MM.1S (cell line): Measurements from ENCODE around the gene CCDC77.
A peak's percentile ranks its signal among the peaks of the same experiment; 100 is the strongest.

Experiments used
- DNase-seq: peaks from one replicate; pipeline ENCODE4 v3.0.0-alpha.2; 2015
- H2AFZ ChIP-seq: fragments of 300-600 bp; sonication (generic); 2 replicates; pipeline ENCODE4 v1.6.0; 2016; ENCODE audit warnings: antibody characterized with exemption, low read length
- H3F3A ChIP-seq: fragments of 300-600 bp; sonication (generic); 2 replicates; pipeline ENCODE4 v1.6.1; 2016; ENCODE audit warnings: mild to moderate bottlenecking, antibody characterized with exemption, low read length, moderate library complexity, mixed read lengths; ENCODE audit not compliant: insufficient read depth
- H3K27ac ChIP-seq: fragments of 300-600 bp; sonication (generic); 2 replicates; pipeline ENCODE4 v1.5.1; 2016; ENCODE audit warnings: mild to moderate bottlenecking, low read length
- H3K27me3 ChIP-seq: fragments of 300-600 bp; sonication (generic); replicated peaks from 2 replicates; pipeline ENCODE4 v1.6.0; 2016; ENCODE audit warnings: low read length; ENCODE audit not compliant: insufficient read depth
- H3K36me3 ChIP-seq: fragments of 300-600 bp; sonication (generic); replicated peaks from 2 replicates; pipeline ENCODE4 v1.6.1; 2016; ENCODE audit warnings: mild to moderate bottlenecking, low read length, mixed read lengths; ENCODE audit not compliant: insufficient read depth
- H3K4me1 ChIP-seq: fragments of 300-600 bp; sonication (generic); 2 replicates; pipeline ENCODE4 v1.6.1; 2016; ENCODE audit warnings: low read length, mixed read lengths
- H3K4me2 ChIP-seq: fragments of 300-600 bp; sonication (generic); 2 replicates; pipeline ENCODE4 v1.6.0; 2016; ENCODE audit warnings: low read depth, low read length
- H3K4me3 ChIP-seq: fragments of 300-600 bp; sonication (generic); 2 replicates; pipeline ENCODE4 v1.5.1; 2016; ENCODE audit warnings: low read length, mixed read lengths
- H3K79me2 ChIP-seq: fragments of 300-600 bp; sonication (generic); 2 replicates; pipeline ENCODE4 v1.6.1; 2016; ENCODE audit warnings: mixed run types, low read length, mixed read lengths
- H3K9ac ChIP-seq: fragments of 300-600 bp; sonication (generic); 2 replicates; pipeline ENCODE4 v1.6.1; 2016; ENCODE audit warnings: low read length, mixed read lengths
- H3K9me2 ChIP-seq: fragments of 300-600 bp; sonication (generic); replicated peaks from 2 replicates; pipeline ENCODE4 v1.6.1; 2016; ENCODE audit warnings: mild to moderate bottlenecking, low read length, mixed read lengths; ENCODE audit not compliant: insufficient read depth
- H3K9me3 ChIP-seq: fragments of 300-600 bp; sonication (generic); replicated peaks from 2 replicates; pipeline ENCODE4 v1.6.1; 2016; ENCODE audit warnings: mild to moderate bottlenecking, low read length, mixed read lengths; ENCODE audit not compliant: insufficient read depth
- H4K20me1 ChIP-seq: fragments of 300-600 bp; sonication (generic); 2 replicates; pipeline ENCODE4 v1.6.1; 2016; ENCODE audit warnings: mild to moderate bottlenecking, low read length, moderate library complexity, mixed read lengths; ENCODE audit not compliant: insufficient read depth
- EZH2 ChIP-seq: fragments of 300-600 bp; sonication (generic); optimal IDR thresholded peaks from 2 replicates; pipeline ENCODE3; 2017; ENCODE audit warnings: low read depth, mild to moderate bottlenecking, antibody characterized with exemption, low read length, mixed read lengths
- EZH2phosphoT487 ChIP-seq: fragments of 300-600 bp; sonication (generic); IDR thresholded peaks from 2 replicates; pipeline ENCODE4 v1.6.1; 2018; ENCODE audit warnings: antibody characterized with exemption, low read length
- TF ChIP-seq, protein P1 (sequence below): fragments of 300-600 bp; sonication (generic); IDR thresholded peaks from 2 replicates; pipeline ENCODE4 v1.5.1; 2016; ENCODE audit warnings: antibody characterized with exemption, low read length, mixed read lengths

The CCDC77 gene

DNA sequence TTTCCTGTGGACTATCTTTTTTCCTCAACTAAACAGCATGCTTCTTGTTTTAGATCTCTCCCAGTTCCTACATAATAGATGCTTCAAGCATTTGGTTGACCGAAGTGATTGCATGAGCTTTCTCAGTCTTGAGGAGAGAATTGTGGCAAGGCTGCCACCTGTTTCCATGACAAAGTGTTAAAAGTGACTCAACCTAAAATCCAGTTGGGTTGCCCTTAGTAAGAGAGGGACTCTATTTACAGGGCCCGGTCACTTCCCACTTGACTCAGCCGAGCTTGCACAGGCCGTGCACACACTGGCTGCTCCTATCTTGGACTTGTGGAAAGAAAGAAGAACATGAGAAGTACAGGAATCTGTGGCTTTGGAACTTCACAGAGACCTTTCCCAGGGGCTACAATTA, 56.2 kb downstream of the CCDC77 start:
- Histone ChIP-seq H3K27ac (no peak overlapping the region), H3K9me3 (no peaks in the 10 kb centered on the region), H3K27me3 (peaks cover 58% of the 10 kb centered on the region), H3F3A (no peaks in the 10 kb centered on the region), H3K79me2 (no peaks in the 10 kb centered on the region), H3K9ac (no peak overlapping the region), H3K9me2 (no peaks in the 10 kb centered on the region), H3K36me3 (no peaks in the 10 kb centered on the region), H3K4me2 (no peak overlapping the region), H2AFZ (no peak overlapping the region), H4K20me1 (no peaks in the 10 kb centered on the region), H3K4me3 (no peak overlapping the region), H3K4me1 (0 out of 2 replicates have a peak, but pooled peaks cover 4% of the 10 kb centered on the region)
- TF ChIP-seq EZH2phosphoT487 (no peak), EZH2 (no peak)
- TF ChIP-seq, protein P1, sequence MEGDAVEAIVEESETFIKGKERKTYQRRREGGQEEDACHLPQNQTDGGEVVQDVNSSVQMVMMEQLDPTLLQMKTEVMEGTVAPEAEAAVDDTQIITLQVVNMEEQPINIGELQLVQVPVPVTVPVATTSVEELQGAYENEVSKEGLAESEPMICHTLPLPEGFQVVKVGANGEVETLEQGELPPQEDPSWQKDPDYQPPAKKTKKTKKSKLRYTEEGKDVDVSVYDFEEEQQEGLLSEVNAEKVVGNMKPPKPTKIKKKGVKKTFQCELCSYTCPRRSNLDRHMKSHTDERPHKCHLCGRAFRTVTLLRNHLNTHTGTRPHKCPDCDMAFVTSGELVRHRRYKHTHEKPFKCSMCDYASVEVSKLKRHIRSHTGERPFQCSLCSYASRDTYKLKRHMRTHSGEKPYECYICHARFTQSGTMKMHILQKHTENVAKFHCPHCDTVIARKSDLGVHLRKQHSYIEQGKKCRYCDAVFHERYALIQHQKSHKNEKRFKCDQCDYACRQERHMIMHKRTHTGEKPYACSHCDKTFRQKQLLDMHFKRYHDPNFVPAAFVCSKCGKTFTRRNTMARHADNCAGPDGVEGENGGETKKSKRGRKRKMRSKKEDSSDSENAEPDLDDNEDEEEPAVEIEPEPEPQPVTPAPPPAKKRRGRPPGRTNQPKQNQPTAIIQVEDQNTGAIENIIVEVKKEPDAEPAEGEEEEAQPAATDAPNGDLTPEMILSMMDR = no peak
- DNase-seq = no peak

DNA sequence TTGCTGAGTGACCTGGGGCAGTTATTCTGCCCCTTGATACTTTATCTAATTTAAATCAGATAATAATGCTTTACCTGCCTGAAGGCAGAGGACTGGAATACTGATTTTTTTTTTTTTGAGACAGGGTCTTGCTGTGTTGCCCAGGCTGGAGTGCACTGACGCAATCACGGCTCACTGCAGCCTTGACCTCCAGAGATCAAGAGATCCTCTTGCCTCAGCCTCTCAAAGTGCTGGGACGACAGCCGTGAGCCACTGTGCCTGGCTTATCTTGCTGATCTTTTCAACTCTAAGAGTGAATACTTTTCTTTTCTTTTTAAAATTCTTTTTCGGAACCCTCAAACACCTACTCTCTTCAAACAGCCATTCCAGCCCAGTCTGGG, 57.6 kb downstream of the CCDC77 start:
- no peaks in the 10 kb centered on the region for H3F3A ChIP-seq
- 0 out of 2 replicates have a peak, but pooled peaks cover 4% of the 10 kb centered on the region for H3K4me1 ChIP-seq
- H3K9ac ChIP-seq = no peak overlapping the region
- H3K27me3 ChIP-seq = peaks cover 72% of the 10 kb centered on the region
- peak overlapping the region; percentile 93 for H3K4me2 ChIP-seq
- no peaks in the 10 kb centered on the region for H3K9me3 ChIP-seq
- H3K36me3 ChIP-seq = no peaks in the 10 kb centered on the region
- peak overlapping the region; percentile 53; the same call in 1 of the 2 replicates for H3K4me3 ChIP-seq
- TF ChIP-seq, protein P1 = no peak
- no peak for TF ChIP-seq EZH2
- no peak for TF ChIP-seq EZH2phosphoT487
- no peak for DNase-seq
- no peaks in the 10 kb centered on the region for H3K79me2 ChIP-seq
- peak overlapping the region; percentile 72; the same call in 1 of the 2 replicates for H2AFZ ChIP-seq
- no peak overlapping the region for H3K27ac ChIP-seq
- no peaks in the 10 kb centered on the region for H3K9me2 ChIP-seq
- no peaks in the 10 kb centered on the region for H4K20me1 ChIP-seq

DNA sequence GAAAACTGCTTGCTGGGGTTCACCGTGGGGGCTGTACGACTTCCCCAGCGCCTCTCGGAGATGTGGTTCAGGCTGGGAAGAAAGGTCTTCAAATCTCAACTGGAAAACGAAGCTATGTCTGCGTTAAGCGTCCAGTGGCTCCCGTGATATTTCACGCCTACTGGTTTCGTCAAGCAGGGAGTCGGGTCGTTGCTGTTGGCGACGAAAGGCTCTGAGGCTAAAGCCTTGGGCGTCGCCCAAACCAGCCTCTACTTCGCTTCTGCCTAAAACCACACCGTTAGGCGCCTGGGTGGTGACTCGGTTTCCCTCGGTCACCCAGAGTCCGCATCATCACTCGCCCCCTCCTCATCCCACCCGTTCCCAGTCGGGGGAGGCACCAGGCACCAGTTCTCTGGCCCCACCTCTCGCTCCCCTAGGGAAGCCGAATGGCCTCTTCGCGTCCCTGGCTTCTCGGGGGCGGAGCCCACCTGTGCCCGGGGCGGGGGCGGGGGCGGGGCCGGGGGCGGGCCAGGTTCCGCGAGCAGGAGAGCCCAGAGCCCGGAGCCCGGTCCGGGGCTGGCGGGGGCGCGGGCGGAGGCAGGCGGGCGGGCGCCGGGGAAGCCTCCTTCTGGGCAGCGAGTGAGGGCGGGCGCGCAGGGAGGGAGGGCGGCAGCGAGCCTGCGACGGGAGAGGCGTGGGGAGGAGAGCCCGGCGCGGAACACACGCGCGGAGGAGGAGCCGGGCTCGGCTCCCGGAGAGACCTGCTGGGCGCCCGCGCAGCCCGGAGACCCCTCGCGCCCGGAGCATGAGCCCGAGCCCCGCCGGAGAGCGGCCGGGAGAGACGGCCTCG, 58.2 kb downstream of the CCDC77 start, which contains the start of gene B4GALNT3:
TSS of gene B4GALNT3 (plus strand) at position 510 of the 829 bp plus-strand sequence. CDS start 438 bp downstream, outside the sequence.
- peak within 1 kb of the TSS; percentile 93 for H3K4me2 ChIP-seq

More for the DNA sequence above, 58.2 kb downstream of the CCDC77 start, which contains the start of gene B4GALNT3:
- TF ChIP-seq, protein P1 = no peak
- no peak for TF ChIP-seq EZH2
- no peak for TF ChIP-seq EZH2phosphoT487
- peak within 1 kb of the TSS; percentile 53; the same call in 1 of the 2 replicates for H3K4me3 ChIP-seq
- 0 out of 2 replicates have a peak, but pooled peaks cover 4% of the 10 kb centered on the region for H3K4me1 ChIP-seq
- peak within 1 kb of the TSS; percentile 72; the same call in 1 of the 2 replicates for H2AFZ ChIP-seq
- H3F3A ChIP-seq = no peaks in the 10 kb centered on the region
- no peaks in the 10 kb centered on the region for H3K9me3 ChIP-seq
- no peaks in the 10 kb centered on the region for H3K79me2 ChIP-seq
- no peaks in the 10 kb centered on the region for H3K9me2 ChIP-seq
- no peaks in the 10 kb centered on the region for H4K20me1 ChIP-seq
- DNase-seq = peak; percentile 8
- no peak within 1 kb of the TSS for H3K27ac ChIP-seq
- peaks cover 72% of the 10 kb centered on the region for H3K27me3 ChIP-seq
- no peak within 1 kb of the TSS for H3K9ac ChIP-seq
- H3K36me3 ChIP-seq = no peaks in the 10 kb centered on the region
